Fibroblast of skin of right quadriceps (primary cell): ENCODE measurements around the gene BBS9.
A peak's percentile ranks its signal among the peaks of the same experiment; 100 is the strongest.

Experiments used
- DNase-seq: peaks from one replicate; pipeline ENCODE4 v3.0.0-alpha.2; 2013

The BBS9 gene

DNA sequence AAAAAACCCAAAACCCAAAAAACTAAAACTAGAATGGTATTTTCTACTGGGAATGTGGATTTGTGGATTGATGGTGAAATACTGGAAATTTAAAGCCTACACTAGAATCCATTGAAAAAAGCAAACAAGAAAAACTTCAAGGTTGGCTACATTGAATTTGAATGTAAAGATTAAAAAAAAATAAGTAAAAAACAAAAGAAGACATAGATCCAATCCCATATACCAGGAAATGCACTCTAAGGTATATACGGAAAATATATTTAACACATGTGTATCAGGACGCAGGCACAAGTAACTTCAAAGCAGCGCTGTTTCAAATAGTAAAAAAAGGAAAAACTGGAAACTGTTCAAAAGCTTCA lies 754 bp upstream of the BBS9 start:
- no peak for DNase-seq

DNA sequence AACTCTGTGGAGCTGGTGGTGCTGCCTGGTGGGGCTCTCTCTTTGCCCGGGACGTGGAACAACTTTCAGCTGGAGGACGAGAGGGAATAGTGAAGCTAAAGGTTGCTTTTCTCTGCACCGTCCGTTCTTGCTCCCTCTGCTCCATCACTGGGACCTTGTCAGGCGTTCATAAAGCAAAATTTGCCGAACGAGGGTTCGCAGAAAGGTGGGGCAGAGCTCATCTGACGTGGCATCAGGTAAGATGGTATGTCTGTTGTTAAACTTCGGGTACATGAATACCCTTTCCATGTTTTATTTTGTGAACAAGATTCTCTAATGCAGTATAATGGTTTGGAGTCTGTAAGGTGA lies 416 bp downstream of the BBS9 start:
- DNase-seq, result no peak

DNA sequence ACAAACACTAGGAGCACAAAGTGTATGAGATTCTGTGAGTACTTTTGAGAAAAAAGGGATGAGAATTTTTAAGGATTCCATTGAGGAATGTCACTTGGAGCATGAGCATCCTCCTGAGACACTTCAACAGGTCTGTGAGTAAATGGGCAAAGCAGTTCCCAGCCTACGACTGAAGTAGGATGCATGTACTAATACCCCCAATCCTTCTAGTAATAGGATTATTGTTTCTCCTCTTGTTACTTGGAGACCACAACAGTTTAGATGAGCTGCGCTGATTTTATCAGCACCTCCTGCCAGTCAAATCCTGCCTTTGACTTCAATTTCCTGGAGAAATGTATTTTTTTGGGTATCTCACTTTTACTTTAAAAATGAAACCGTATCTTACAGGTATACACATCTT lies 820 bp downstream of the BBS9 start:
- no peak for DNase-seq

DNA sequence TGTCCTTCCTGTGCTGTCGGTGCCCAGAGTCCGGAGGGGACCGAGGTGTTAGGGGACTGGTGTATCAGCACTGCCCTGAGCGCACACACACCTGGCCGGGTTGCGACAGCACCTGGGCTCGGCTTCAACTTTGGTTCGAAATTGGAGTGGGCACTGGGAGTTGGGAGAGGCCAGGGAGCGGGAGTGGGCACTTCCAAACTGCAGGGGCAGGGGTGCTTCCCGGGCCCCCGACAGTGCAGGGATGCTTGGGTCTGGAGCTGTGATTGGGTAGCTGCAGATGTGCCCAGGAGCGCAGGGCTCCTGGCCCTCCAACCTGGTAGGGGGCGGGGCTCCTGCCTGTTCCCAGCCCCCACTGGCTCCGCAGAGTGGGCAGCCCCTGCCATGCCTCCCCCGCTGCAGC lies 7.7 kb downstream of the BBS9 start:
- no peak for DNase-seq

DNA sequence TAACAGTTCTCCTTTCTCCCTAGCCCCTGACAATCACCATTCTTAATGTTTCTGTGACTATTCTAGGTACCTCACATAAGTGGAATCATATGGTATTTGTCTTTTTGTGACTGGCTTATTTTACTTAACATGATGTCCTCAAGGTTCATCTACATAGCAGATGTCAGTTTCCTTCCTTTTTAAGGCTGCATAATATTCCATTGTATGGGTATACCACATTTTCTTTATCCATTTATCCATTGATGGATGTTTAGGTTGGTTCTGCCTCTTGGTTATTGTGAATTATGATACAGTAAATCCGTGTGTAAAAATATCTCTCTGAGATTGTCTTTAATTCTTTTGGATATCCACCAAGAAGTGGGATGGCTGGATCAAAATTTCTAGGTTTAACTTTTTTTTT lies 13.2 kb downstream of the BBS9 start:
- DNase-seq, result no peak

DNA sequence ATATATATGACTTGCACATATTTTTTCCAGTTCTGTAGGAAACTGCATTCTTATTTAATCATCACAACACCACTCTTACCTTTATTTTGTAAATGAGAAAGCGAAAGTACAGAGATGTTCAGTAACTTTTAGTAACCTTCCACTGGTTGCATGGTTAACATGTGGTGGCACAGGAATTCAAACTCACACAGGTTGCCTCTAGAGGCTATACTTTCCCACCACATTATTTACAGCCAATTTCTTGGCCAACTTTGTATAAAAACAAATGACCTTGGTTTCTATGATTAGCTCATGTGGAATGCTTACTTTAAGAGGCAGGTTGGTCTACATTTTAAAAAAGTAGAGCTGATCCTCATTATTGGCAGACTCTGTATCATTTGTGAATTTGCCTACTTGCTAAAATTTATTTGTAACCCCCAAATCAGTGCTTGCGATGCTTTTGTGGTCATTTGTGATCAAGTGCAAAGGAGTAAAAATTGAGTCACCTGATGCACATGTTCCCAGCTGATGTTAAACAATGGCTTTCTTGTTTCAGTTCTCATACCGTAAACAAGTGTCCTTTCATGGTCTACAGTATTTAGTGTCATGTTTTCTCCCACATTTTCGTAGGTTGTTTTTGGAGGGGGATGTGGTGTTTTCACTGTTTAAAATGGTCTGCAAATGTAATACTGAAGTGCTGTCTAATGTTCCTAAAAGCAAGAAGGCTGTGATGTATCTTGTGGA lies 14.8 kb downstream of the BBS9 start:
- DNase-seq, result no peak

DNA sequence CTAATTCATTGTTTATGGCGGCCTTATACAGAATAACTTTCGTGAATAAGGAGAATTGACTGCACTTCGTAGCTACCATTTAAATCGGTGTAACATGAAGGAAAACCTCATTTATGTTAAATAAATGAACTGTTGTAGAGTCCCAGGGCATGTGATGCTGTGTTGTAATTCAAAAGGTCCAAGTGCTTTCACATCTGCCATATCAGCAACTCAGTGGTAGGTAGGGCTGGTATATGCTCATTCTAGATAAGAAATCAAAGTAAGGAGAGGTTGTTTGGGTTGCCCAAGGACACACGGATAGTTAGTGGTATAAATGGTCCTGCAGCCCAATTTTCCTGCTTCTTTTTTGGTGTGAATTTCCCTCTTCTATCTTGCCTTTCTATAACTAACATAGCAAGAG lies 15.8 kb downstream of the BBS9 start:
- DNase-seq, result no peak

DNA sequence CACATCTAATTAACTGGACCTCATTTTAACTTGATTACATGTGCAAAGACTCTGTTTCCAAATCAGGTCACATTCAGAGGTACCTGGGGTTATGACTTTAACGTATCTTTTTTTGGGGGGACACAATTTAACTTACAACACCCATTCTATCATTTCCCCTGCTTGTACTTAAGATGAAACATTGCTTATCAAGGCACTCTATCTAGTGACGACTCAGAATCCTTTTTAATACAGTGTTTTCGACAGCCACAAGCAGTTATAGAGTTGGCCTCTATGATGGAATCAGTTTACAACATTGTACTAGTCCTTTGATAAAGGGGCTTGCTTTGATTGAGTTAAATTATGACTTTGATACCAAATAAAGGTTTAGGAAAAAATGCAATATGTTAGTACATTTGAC lies 22.7 kb downstream of the BBS9 start:
- DNase-seq, result no peak

DNA sequence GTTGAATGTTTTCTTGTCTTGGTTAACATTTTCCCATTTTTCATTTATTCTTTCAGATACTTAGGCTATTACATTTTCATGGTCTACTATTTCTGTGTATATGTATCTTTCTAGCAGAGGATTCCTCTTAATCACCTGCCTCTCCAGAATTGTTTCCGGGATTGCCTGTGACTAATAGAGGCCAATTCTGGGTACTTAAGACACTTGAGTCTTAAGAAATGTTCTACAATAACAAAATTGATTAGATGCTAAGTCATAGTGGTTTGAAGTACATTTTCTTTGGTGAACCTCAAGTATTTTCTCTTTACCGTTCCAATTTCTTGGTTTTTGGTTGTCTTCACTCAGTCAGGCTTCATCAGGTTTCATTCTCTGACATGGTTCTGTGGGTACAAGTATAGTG lies 26.4 kb downstream of the BBS9 start:
- peak; percentile 47 for DNase-seq

DNA sequence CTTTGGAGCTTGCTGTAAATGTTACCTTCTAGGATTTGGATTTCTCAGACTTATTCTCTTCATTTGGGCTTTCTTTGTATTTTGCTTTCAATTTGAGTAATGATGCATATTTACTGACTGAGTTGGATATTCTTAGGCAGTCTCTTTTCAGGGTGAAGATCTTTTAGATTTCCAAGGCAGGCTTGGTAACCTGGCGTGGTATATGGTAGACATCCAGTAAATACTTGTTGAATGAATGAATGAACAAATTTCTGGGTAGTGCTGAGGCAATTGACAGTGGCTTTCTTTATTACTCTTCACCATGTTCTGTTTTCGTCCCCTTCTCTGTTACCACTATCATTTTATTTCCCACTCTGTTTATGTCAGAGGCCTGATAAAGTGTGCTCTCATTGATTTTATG lies 27.1 kb downstream of the BBS9 start:
- no peak for DNase-seq

DNA sequence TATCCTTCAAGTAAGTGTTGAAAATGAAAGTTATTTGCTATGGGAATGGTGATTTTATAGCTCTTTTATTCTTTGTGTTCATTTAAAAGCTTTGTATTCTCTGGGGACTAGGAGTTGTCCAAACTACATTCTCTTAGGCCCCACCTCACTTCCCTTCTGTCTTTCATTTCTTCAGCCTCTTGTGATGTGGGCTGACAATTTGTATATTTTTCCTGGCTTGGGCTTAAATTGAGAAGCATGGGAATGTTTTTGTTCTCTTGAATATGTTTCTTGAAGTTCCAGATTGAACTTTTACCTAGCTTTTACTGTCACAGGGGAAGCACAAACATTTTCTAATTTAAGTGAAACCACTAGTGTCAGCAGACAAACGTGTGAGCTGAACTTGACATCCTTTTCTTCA lies 27.9 kb downstream of the BBS9 start:
- DNase-seq, result peak; percentile 44

DNA sequence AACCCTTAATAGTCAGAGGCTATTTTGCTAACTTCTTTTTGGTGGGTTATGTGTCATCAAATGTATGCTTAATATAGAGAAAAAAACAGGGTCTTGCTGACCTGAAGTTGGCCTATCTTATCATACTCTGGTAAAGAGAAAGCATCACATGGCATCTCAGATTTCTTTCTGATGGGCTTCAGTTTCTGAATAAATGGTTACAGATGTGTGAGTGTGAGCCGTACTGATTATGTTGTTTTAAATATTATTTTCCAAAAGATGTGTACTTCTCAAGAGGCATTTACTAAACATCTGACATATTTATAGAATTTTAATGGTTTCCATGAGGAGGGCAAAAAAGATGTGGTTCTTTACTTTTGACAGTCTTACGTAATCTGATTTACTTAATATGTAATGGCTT lies 28.4 kb downstream of the BBS9 start:
- DNase-seq, result peak; percentile 42

DNA sequence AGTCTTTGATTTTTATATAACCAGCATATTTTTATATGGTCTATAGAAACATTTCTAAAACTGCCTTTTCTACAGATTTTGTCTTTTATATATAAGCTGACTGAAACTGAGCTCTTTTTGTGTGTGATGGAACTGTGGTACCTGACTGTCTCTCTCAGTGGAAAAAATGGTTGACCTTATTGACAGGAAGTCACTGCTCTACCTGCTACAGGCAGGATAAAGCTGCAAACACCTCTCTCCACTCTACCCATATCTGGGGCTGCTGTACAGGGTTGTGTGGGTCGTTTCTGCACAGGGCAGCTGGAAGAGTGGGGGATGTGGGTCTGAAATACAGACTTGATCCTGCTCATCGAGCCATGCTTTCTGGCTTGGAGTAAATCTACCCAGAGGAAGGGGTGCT lies 48.5 kb downstream of the BBS9 start:
- DNase-seq, result no peak

DNA sequence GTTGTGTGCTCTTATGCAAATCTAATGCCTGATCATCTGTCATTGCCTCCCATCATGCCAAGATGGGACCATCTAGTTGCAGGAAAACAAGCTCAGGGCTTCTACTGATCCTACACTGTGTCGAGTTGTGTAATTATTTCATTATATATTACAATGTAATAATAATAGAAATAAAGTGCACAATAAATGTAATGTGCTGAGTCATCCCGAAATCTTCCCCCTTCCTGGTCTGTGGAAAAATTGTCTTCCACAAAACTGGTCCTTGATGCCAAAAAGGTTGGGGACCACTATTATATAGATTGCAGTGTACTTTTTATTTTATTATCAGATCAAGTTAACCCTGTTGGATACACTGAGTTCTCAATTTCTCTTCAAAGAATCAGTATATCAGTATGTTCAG lies 50.2 kb downstream of the BBS9 start:
- DNase-seq, result no peak

DNA sequence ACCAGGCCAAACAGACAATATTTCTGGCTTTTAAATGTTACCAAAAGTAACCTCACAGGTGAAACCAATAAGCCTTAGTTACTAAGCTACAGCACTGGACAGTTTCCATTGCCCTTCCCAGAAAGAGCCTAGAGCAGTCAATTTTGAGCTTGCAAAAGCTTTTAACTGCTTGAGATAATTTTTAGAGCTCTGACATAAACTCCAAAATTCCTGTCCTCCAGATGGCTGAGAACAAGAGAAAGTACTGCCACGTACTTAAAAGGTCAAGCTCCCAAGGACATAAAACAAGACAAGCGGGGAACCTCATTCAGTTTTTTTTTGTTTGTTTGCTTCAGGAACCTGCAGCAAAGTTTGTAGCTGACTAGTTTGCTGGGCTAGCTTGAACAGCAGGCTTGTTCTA lies 54.1 kb downstream of the BBS9 start:
- no peak for DNase-seq

DNA sequence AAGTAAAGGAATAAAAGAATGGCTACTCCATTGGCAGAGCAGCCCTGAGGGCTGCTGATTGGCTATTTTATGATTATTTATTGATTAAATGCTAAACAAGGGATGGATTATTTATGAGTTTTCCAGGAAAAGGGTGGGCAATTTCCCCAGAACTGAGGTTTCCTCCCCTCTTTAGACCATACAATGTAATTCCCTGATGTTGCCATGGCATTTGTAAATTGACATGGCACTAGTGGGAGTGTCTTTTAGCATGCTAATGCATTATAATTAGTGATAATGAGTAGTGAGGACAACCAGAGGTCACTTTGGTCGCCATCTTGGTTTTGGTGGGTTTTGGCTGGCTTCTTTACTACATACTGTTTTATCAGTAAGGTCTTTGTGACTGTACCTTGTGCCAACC lies 55.5 kb downstream of the BBS9 start:
- DNase-seq, result no peak

DNA sequence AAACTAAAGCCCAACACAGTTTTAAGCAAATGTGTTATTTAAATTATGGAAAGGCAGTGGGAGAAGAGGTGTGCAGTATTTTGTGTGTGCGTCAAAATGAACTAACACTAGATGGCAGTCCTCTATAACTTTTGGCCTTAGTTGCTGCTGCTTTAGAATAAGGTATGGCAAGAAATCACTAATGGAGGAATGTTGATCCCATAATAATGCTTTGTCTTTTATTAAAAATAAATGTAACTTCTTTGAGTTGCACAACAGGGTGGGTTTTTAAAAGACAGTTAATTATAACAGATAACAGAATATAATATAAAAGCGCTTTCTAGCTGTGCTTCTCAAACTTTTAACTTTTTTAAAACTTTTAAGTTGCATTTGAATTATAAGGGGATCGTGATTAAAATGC lies 56.4 kb downstream of the BBS9 start:
- peak; percentile 60 for DNase-seq

DNA sequence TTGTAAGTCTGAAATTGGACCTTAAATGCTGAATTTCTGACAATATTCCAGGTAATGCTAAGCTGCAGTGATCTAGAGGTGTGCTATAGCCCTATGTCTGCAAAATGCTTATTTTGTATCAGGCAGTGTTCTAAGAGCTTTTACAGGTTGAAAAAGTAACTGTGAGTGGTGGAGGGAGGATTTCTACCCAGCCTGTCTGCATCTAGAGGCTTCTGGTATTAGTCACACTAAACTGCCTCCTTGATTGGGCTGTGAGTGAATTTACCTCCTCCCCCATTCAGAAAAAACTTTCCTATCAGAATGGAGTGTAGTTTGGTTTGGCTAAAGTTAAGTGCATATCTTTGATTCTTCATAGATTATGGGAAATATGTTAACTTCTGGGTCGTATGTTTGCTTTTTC lies 56.8 kb downstream of the BBS9 start:
- peak; percentile 51 for DNase-seq

DNA sequence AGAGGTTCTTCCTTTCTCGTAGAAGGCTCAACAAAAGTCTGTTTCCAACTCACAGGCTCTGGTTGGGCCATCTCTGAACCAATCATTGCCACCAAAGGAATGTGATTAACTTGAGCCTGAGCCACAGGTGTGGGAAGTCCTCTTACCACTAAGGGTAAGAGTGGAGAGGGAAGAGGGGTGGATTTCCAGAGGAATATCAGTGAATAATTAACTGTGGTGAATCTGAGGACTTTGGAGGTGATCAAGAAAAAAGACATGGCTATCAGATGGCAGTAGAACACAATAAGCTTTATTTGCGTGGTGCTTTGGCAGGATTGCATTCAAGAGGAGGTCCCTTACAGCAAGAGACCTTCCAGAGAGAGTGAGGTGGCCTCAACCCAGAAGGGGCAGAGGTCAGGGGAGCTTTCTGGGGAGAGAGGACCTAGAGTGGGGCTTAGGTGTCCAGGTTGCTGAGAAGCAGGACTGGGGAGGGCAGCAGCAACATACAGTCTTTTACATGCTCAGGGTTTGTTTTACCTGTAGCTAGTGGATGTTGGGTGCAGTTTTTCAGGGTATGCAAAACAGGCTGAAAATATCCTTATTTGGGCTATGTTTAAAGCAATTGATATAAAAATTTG lies 61.4 kb downstream of the BBS9 start:
- no peak for DNase-seq

DNA sequence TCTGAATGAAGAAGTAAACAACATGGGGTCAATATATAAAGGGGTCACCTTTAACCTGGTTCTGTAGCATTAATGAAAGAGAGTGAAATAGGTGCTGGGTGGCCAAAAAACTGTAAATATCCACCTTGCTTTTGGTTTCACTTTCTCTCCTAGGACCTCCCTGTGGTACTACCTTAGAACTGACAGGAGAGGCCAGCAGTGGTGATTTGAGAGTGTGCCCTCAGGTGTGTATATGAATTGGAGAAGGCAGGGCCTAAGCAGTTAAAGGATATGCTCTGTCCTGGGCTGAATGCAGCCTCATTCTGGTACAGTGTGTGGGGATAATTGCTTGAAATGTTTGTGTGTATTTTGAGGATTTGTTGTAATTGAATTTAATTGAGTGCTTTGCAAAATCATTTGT lies 62.0 kb downstream of the BBS9 start:
- no peak for DNase-seq

DNA sequence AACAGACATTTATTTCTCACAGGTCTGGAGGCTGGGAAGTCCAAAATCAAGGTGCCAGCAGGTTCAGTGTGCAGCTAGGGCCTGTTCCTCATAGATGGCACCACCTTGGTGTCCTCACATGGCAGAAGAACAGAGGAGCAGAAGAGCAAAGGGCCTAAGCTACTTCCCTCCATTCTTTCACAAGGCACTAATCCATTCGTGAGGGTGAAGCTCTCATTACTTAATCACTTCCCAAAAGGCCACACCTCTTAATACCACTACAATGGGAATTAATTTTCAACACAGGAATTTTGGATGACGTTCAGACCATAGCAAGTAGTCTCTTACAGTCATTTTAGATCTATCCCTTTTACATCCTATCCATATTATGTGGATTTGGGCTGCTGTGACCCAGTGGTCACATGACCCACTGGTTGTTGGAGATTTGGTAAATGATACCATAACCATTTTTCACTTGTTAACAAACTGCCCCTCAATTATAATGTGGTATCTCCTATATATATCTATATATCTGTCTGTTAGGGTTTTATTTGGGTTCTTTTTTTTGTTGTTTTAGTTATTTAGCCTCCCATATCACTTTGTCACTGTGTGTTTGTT lies 63.4 kb downstream of the BBS9 start:
- no peak for DNase-seq

DNA sequence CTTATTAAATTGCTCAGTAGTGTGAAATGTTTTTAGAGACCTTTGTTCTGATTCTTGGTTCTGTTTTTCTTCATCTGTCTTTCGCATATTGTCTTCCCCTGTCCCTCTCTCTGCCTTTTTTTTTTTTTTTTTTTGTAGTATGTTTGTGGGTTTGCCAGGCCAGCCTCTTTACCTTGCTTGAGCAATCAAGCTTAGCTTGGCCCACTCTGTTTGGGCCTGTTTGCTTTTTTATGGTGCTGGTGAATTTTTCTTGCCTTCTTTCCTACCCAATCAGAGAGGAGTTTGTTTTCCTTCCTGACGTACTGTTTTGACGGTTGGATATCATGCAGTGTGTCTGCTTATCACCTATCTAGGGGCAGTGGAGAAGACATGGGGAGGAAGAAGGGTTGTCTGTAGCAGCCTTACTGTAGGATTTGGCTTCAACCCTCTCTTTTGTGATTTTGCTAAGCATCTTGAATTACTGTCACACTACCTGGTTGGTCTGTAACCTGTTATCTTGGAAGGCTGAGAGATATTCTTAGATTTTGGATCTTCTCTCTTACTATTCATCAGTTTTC lies 64.0 kb downstream of the BBS9 start:
- no peak for DNase-seq

DNA sequence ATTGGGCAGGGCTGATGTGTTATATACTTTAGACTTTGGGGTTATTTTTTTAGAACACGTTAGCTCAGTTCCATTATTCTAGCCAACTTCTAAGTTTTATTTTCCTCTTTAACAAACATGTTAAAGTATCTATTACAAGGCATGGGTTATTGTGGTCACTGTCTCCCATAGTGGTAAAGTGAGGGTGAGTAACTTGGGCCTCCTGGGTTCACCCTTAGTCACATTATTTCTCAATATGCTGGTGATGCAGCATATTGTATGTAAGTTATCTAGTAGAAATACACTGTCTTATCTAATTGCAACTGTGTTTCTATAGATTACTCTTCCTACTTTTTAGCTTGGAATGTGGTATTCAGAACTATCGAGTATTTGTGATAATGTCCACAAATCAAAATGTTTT lies 65.9 kb downstream of the BBS9 start:
- DNase-seq, result peak; percentile 75

DNA sequence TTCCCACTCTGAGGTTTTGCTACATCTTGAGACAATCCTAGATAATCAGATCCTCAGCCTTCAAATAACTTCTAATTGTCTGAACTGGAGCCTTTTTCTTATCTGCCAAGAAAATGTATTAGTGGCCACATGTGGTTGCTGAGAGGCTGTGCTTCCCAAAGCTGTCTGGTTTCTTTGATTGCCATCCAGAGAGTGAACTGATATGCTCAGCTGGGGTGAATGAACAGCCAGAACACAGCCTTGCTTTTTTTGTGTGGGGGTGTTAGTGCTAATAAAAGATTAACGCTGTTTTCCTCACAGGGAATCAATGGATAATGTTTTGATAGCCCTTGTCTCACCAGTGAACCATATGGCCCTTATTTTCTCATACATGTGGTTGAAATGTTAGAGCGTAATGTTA lies 66.9 kb downstream of the BBS9 start:
- peak; percentile 18 for DNase-seq

DNA sequence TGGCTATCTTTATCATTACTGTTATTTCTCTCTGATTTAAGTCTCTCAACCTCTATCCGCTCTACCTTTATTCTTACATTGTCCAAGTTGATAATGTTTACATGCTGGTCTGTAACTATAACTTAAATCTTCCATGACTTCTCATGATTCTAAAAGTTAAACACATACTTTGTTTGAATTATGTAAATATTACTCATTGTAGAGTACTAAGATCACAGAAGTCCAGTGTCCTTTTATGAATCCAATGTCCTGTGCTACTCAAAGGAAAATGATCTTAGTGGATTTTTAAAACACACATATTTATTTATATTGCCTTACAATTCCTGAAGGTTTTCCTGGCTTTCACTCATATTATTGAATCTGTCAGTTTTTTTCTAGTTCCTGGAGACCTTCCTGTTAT lies 70.9 kb downstream of the BBS9 start:
- DNase-seq, result no peak
